HG02973 (cell line): ENCODE results near the gene FSTL4.

Source experiments
- ATAC-seq: cut with Tn5 transposase; IDR thresholded peaks from one replicate; pipeline ENCODE4 v1.9.1; 2021; ENCODE audit warnings: moderate library complexity; ENCODE audit not compliant: unreplicated experiment

FSTL4 gene

GRCh38 chr5:133372293-133372937 is 239.9 kb downstream of the FSTL4 start:
- no peak for ATAC-seq

- no peak for ATAC-seq
Measured at GRCh38 chr5:133371371-133372155, 240.8 kb downstream of the FSTL4 start.

- no peak for ATAC-seq
Measured at GRCh38 chr5:133370904-133371303, 241.4 kb downstream of the FSTL4 start.

GRCh38 chr5:133370036-133370831 is 242.1 kb downstream of the FSTL4 start:
- no peak for ATAC-seq

GRCh38 chr5:133368916-133369783 is 243.2 kb downstream of the FSTL4 start:
- ATAC-seq = no peak

GRCh38 chr5:133367984-133368383 is 244.4 kb downstream of the FSTL4 start:
- no peak for ATAC-seq

- no peak for ATAC-seq
Measured at GRCh38 chr5:133367071-133367786, 245.1 kb downstream of the FSTL4 start.

- no peak for ATAC-seq
Measured at GRCh38 chr5:133366438-133366837, 245.9 kb downstream of the FSTL4 start.

- no peak for ATAC-seq
Measured at GRCh38 chr5:133365738-133366137, 246.6 kb downstream of the FSTL4 start.

GRCh38 chr5:133364936-133365707 is 247.2 kb downstream of the FSTL4 start:
- ATAC-seq = no peak

GRCh38 chr5:133363807-133364587 is 248.3 kb downstream of the FSTL4 start:
- ATAC-seq = no peak

- no peak for ATAC-seq
Measured at GRCh38 chr5:133362438-133362837, 249.9 kb downstream of the FSTL4 start.

- no peak for ATAC-seq
Measured at GRCh38 chr5:133361922-133362321, 250.4 kb downstream of the FSTL4 start.

GRCh38 chr5:133360693-133361472 is 251.5 kb downstream of the FSTL4 start:
- no peak for ATAC-seq

GRCh38 chr5:133359861-133360260 is 252.5 kb downstream of the FSTL4 start:
- ATAC-seq = no peak

GRCh38 chr5:133358271-133358670 is 254.1 kb downstream of the FSTL4 start:
- ATAC-seq = no peak

GRCh38 chr5:133357758-133358157 is 254.6 kb downstream of the FSTL4 start:
- ATAC-seq = no peak

GRCh38 chr5:133356984-133357421 is 255.3 kb downstream of the FSTL4 start:
- no peak for ATAC-seq
